ENCODE results near the gene SCN1A. TPM values are rescaled to one million over a fixed set of nuclear protein-coding genes. Genes with fewer than 3 reads are reported as not detected.

The SCN1A gene
- total and polyA plus RNA-seq, 2 of the 8 experiments (the other 6 are each of a cell fraction or from before 2014, with no cell fraction given) = 0.18 to 1.9 TPM

- Histone ChIP-seq H2BK5ac (ENCODE audit: low read depth, low read length) (no peak overlapping the region), H3K4me3 (ENCODE audit: extremely low read depth in 1 of 4, insufficient read depth in 2 of 4, low read depth in 3 of 4, low read length in 4 of 4) (no peak overlapping the region), H3K36me3 (ENCODE audit: control insufficient read depth in 2 of 4, insufficient read depth in 4 of 4, low read length in 3 of 4) (no peaks in the 10 kb centered on the region), H2BK12ac (ENCODE audit: low read depth, low read length) (no peak overlapping the region), H3K18ac (ENCODE audit: extremely low read depth, low read length) (no peak overlapping the region), H2AK5ac (ENCODE audit: low read depth, low read length) (no peak overlapping the region), H2AFZ (ENCODE audit: low read length) (no peak overlapping the region), H4K91ac (replicated peaks; ENCODE audit: insufficient read length, low read length) (no peak overlapping the region), H2BK120ac (replicated peaks; ENCODE audit: low read depth, low read length) (no peak overlapping the region), H3K27me3 (replicated peaks in 1 of 4; ENCODE audit: control insufficient read depth in 3 of 4, extremely low read depth in 1 of 4, insufficient read depth in 3 of 4, low read length in 3 of 4) (no peaks in the 10 kb centered on the region), H3K4me2 (ENCODE audit: insufficient read depth in 1 of 2, low read depth in 2 of 2, low read length in 2 of 2) (no peak overlapping the region), H3K23ac (ENCODE audit: insufficient read length) (no peak overlapping the region), H3K56ac (replicated peaks; ENCODE audit: insufficient read length, low read depth, low read length) (peak overlapping the region; percentile 63), H3K9ac (replicated peaks in 1 of 4; ENCODE audit: extremely low read depth in 1 of 4, low read depth in 3 of 4, low read length in 3 of 4) (no peak overlapping the region), H4K20me1 (replicated peaks in 1 of 2; ENCODE audit: control insufficient read depth in 1 of 2, insufficient read depth in 2 of 2, low read length in 2 of 2) (no peaks in the 10 kb centered on the region), H2BK15ac (ENCODE audit: low read length) (no peak overlapping the region), H3K4me1 (replicated peaks in 1 of 4; ENCODE audit: control insufficient read depth in 3 of 4, insufficient read depth in 4 of 4, low read length in 3 of 4) (no peaks in the 10 kb centered on the region), H3K4ac (replicated peaks; ENCODE audit: insufficient read length, low read depth, low read length) (no peak overlapping the region), H3K14ac (ENCODE audit: insufficient read length) (no peak overlapping the region), H3K23me2 (ENCODE audit: low read depth, low read length) (no peaks in the 10 kb centered on the region), H2BK20ac (ENCODE audit: low read length) (no peak overlapping the region), H3K79me1 (ENCODE audit: low read depth, low read length) (no peaks in the 10 kb centered on the region), H3K9me3 (ENCODE audit: insufficient read depth in 2 of 2, low read depth in 1 of 2, low read length in 1 of 2) (no peaks in the 10 kb centered on the region; a peak in 1 of 4 replicates), H4K8ac (ENCODE audit: extremely low read depth, insufficient read depth, low read length) (no peak overlapping the region), H4K5ac (ENCODE audit: insufficient read length, low read depth, low read length) (no peak overlapping the region), H3K27ac (ENCODE audit: low read depth, low read length) (no peak overlapping the region), H3K79me2 (ENCODE audit: control insufficient read depth in 1 of 2, insufficient read depth in 2 of 2, low read length in 2 of 2) (no peaks in the 10 kb centered on the region)
- TF ChIP-seq E2F6 (IDR thresholded peaks at IDR 0.05) (no peak), CTBP2 (IDR thresholded peaks at IDR 0.05; ENCODE audit: borderline replicate concordance, insufficient read depth, insufficient read length, low read length) (no peak), TBP (IDR thresholded peaks at IDR 0.05; ENCODE audit: low read depth, low read length) (no peak), USF2 (IDR thresholded peaks at IDR 0.05; ENCODE audit: low read length) (no peak), GABPA (IDR thresholded peaks at IDR 0.05; ENCODE audit: borderline replicate concordance, insufficient read depth, low read length) (no peak), ZNF274 (IDR thresholded peaks at IDR 0.05; ENCODE audit: borderline replicate concordance, extremely low read depth, low read length) (no peak), RNF2 (IDR thresholded peaks at IDR 0.05; ENCODE audit: borderline replicate concordance, low read depth, low read length, missing control alignments, poor library complexity, severe bottlenecking) (no peak), EGR1 (IDR thresholded peaks at IDR 0.05; ENCODE audit: borderline replicate concordance, low read depth, low read length) (no peak), RFX5 (IDR thresholded peaks at IDR 0.05; ENCODE audit: borderline replicate concordance, low read depth, low read length) (no peak), RXRA (IDR thresholded peaks at IDR 0.05; ENCODE audit: insufficient read depth, low read depth, low read length) (no peak), TAF1 (IDR thresholded peaks at IDR 0.05; ENCODE audit: low read depth, low read length) (no peak)
- DNase-seq (ENCODE audit: low read depth in 1 of 2, low spot score in 2 of 2) (no peak), FAIRE-seq (no peak)
- ChIA-PET CTCF (ENCODE audit: partially characterized antibody) (interaction anchor here (1.5 kb wide), 1 partner anchor 8 kb away, joined by 3 read pairs; no protein-coding TSS in a partner anchor), POLR2A (ENCODE audit: partially characterized antibody) (no interaction called here)
Observed at GRCh38 chr2:165985120-165985519, 142.7 kb downstream of the SCN1A start.
